ENCODE measurements around the gene ACTBL2. TPM values are rescaled to one million over a fixed set of nuclear protein-coding genes. Genes with fewer than 3 reads are reported as not detected.
"Not testable (repeated sequence)": the region's sequence is repeated elsewhere in the genome, so short reads cannot be mapped to it uniquely, and the experiment has no call there.

ACTBL2 gene
- total RNA-seq, result not detected

- H3K36me3 Mint-ChIP-seq, result no peaks in the 10 kb centered on the region
- no peaks in the 10 kb centered on the region for H3K9me3 Mint-ChIP-seq
- no peak within 1 kb of the TSS for H3K27ac Mint-ChIP-seq
- no peak for ATAC-seq
- DNase-seq (ENCODE audit: low spot score in 2 of 2), result no peak
Observed at GRCh38 chr5:57482671-57483106, at the start of gene ACTBL2. ACTBL2 (minus strand) TSS chr5:57482811; CDS start chr5:57482707, 104 bp downstream.

- DNase-seq (ENCODE audit: low spot score in 2 of 2) (no peak), ATAC-seq (peak in 1 of 2 donors; percentile 58)
- H3K36me3 Mint-ChIP-seq, result no peaks in the 10 kb centered on the region
- H3K27ac Mint-ChIP-seq, result no peak overlapping the region
- H3K9me3 Mint-ChIP-seq, result peaks cover 0 to 6% of the 10 kb centered on the region in 2 donors
Observed at GRCh38 chr5:57531333-57531732, 48.7 kb upstream of the ACTBL2 start.

GRCh38 chr5:57529864-57530263 lies 47.3 kb upstream of the ACTBL2 start:
- DNase-seq (ENCODE audit: low spot score in 2 of 2) (no peak), ATAC-seq (no peak)
- H3K9me3 Mint-ChIP-seq, result peaks cover 0 to 6% of the 10 kb centered on the region in 2 donors
- no peak overlapping the region for H3K27ac Mint-ChIP-seq
- no peaks in the 10 kb centered on the region for H3K36me3 Mint-ChIP-seq

GRCh38 chr5:57527870-57528269 lies 45.3 kb upstream of the ACTBL2 start:
- DNase-seq (ENCODE audit: low spot score in 2 of 2), result no peak
- no peaks in the 10 kb centered on the region for H3K36me3 Mint-ChIP-seq
- H3K9me3 Mint-ChIP-seq, result peaks cover 0 to 6% of the 10 kb centered on the region in 2 donors
- no peak overlapping the region for H3K27ac Mint-ChIP-seq
- no peak for ATAC-seq

GRCh38 chr5:57524348-57525060 lies 41.9 kb upstream of the ACTBL2 start:
- DNase-seq (ENCODE audit: low spot score in 2 of 2) (no peak), ATAC-seq (no peak)
- H3K27ac Mint-ChIP-seq, result no peak overlapping the region
- no peaks in the 10 kb centered on the region for H3K36me3 Mint-ChIP-seq
- no peaks in the 10 kb centered on the region for H3K9me3 Mint-ChIP-seq

GRCh38 chr5:57522477-57522876 lies 39.9 kb upstream of the ACTBL2 start:
- not testable (repeated sequence) for H3K27ac Mint-ChIP-seq; H3K36me3 Mint-ChIP-seq; ATAC-seq; H3K9me3 Mint-ChIP-seq; DNase-seq (ENCODE audit: low spot score in 2 of 2)

GRCh38 chr5:57518415-57518814 lies 35.8 kb upstream of the ACTBL2 start:
- ATAC-seq; H3K9me3 Mint-ChIP-seq; DNase-seq (ENCODE audit: low spot score in 2 of 2); H3K36me3 Mint-ChIP-seq; H3K27ac Mint-ChIP-seq: not testable (repeated sequence)

GRCh38 chr5:57517250-57517649 lies 34.6 kb upstream of the ACTBL2 start:
- Mint-ChIP-seq H3K27ac (no peak overlapping the region), H3K9me3 (peaks cover 0 to 5% of the 10 kb centered on the region in 2 donors), H3K36me3 (no peaks in the 10 kb centered on the region)
- ATAC-seq (no peak), DNase-seq (ENCODE audit: low spot score in 2 of 2) (no peak)

GRCh38 chr5:57513785-57514184 lies 31.2 kb upstream of the ACTBL2 start:
- H3K36me3 Mint-ChIP-seq, result no peaks in the 10 kb centered on the region
- ATAC-seq (peak in 1 of 2 donors; percentile 40), DNase-seq (ENCODE audit: low spot score in 2 of 2) (no peak)
- H3K27ac Mint-ChIP-seq, result no peak overlapping the region
- H3K9me3 Mint-ChIP-seq, result peaks cover 0 to 5% of the 10 kb centered on the region in 2 donors

GRCh38 chr5:57511321-57511720 lies 28.7 kb upstream of the ACTBL2 start:
- no peak overlapping the region for H3K27ac Mint-ChIP-seq
- H3K9me3 Mint-ChIP-seq, result no peaks in the 10 kb centered on the region
- DNase-seq (ENCODE audit: low spot score in 2 of 2) (no peak), ATAC-seq (no peak)
- H3K36me3 Mint-ChIP-seq, result no peaks in the 10 kb centered on the region

GRCh38 chr5:57509501-57510260 lies 27.1 kb upstream of the ACTBL2 start:
- no peak overlapping the region for H3K27ac Mint-ChIP-seq
- no peaks in the 10 kb centered on the region for H3K9me3 Mint-ChIP-seq
- H3K36me3 Mint-ChIP-seq, result no peaks in the 10 kb centered on the region
- DNase-seq (ENCODE audit: low spot score in 2 of 2), result no peak
- no peak for ATAC-seq

GRCh38 chr5:57508211-57508610 lies 25.6 kb upstream of the ACTBL2 start:
- Mint-ChIP-seq H3K9me3 (no peaks in the 10 kb centered on the region), H3K36me3 (no peaks in the 10 kb centered on the region), H3K27ac (no peak overlapping the region)
- DNase-seq (ENCODE audit: low spot score in 2 of 2) (no peak), ATAC-seq (no peak)

- DNase-seq (ENCODE audit: low spot score in 2 of 2), result no peak
- no peak for ATAC-seq
- no peaks in the 10 kb centered on the region for H3K36me3 Mint-ChIP-seq
- H3K9me3 Mint-ChIP-seq, result no peaks in the 10 kb centered on the region
- H3K27ac Mint-ChIP-seq, result no peak overlapping the region
Observed at GRCh38 chr5:57505272-57506200, 22.9 kb upstream of the ACTBL2 start.

GRCh38 chr5:57504357-57504756 lies 21.7 kb upstream of the ACTBL2 start:
- H3K9me3 Mint-ChIP-seq, result no peaks in the 10 kb centered on the region
- DNase-seq (ENCODE audit: low spot score in 2 of 2), result no peak
- ATAC-seq, result no peak
- H3K27ac Mint-ChIP-seq, result no peak overlapping the region
- H3K36me3 Mint-ChIP-seq, result no peaks in the 10 kb centered on the region

- ATAC-seq (no peak), DNase-seq (ENCODE audit: low spot score in 2 of 2) (no peak)
- Mint-ChIP-seq H3K36me3 (no peaks in the 10 kb centered on the region), H3K9me3 (no peaks in the 10 kb centered on the region), H3K27ac (peak overlapping the region in 1 of 2 donors; percentile 34)
Observed at GRCh38 chr5:57503433-57503832, 20.8 kb upstream of the ACTBL2 start.

- no peak for ATAC-seq
- Mint-ChIP-seq H3K27ac (no peak overlapping the region), H3K36me3 (no peaks in the 10 kb centered on the region), H3K9me3 (no peaks in the 10 kb centered on the region)
- DNase-seq (ENCODE audit: low spot score in 2 of 2), result no peak
Observed at GRCh38 chr5:57501414-57502201, 19.0 kb upstream of the ACTBL2 start.
